Measurements from ENCODE around the gene CCDC85C. TPM values are rescaled to one million over a fixed set of nuclear protein-coding genes. Genes with fewer than 3 reads are reported as not detected.

CCDC85C gene
- total RNA-seq, 1 experiment from 2014 or later, result 35.8 TPM

GRCh38 chr14:99560922-99561683 lies 42.9 kb downstream of the CCDC85C start (continued):
- TF ChIP-seq, protein P1, sequence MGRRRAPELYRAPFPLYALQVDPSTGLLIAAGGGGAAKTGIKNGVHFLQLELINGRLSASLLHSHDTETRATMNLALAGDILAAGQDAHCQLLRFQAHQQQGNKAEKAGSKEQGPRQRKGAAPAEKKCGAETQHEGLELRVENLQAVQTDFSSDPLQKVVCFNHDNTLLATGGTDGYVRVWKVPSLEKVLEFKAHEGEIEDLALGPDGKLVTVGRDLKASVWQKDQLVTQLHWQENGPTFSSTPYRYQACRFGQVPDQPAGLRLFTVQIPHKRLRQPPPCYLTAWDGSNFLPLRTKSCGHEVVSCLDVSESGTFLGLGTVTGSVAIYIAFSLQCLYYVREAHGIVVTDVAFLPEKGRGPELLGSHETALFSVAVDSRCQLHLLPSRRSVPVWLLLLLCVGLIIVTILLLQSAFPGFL (CRISPR knock-in tag; IDR thresholded peaks at IDR 0.05; ENCODE audit: borderline replicate concordance), result no peak
- TF ChIP-seq, protein P2, sequence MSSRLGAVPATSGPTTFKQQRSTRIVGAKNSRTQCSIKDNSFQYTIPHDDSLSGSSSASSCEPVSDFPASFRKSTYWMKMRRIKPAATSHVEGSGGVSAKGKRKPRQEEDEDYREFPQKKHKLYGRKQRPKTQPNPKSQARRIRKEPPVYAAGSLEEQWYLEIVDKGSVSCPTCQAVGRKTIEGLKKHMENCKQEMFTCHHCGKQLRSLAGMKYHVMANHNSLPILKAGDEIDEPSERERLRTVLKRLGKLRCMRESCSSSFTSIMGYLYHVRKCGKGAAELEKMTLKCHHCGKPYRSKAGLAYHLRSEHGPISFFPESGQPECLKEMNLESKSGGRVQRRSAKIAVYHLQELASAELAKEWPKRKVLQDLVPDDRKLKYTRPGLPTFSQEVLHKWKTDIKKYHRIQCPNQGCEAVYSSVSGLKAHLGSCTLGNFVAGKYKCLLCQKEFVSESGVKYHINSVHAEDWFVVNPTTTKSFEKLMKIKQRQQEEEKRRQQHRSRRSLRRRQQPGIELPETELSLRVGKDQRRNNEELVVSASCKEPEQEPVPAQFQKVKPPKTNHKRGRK (CRISPR knock-in tag; IDR thresholded peaks at IDR 0.05; ENCODE audit: borderline replicate concordance), result no peak
- TF ChIP-seq OVOL2 (CRISPR knock-in tag; IDR thresholded peaks at IDR 0.05; ENCODE audit: borderline replicate concordance), result no peak

DNA sequence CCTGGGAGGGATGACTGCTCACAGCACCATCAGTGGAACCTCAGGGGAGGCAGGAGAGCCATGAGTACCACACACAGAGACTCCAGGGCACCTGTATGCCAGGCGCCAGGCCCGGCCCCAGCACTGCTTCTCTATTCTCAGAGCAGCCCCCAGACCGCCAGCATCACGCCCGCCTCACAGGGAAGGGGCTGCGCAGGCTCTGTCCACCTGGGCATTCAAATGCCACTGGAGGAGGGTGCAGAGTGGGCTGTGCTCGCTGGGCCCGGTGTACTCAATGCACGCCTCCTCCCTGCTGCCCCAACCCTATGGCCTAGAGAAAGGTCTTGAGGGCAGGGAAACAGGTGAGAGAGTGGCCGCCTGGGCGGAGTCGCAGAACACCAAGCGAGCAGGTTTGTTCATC lies 43.6 kb downstream of the CCDC85C start:
- Mint-ChIP-seq H3K4me3 (no peak overlapping the region), H3K27ac (no peak overlapping the region), H3K4me1 (peaks cover 44% of the 10 kb centered on the region), H3K9me3 (peaks cover 4% of the 10 kb centered on the region; the same call in 1 of the 2 replicates), H3K27me3 (ENCODE audit: low read depth) (no peaks in the 10 kb centered on the region), H3K36me3 (no peaks in the 10 kb centered on the region; the same call in 1 of the 2 replicates)
- no peak for TF ChIP-seq FOXP4 (CRISPR knock-in tag; IDR thresholded peaks at IDR 0.05)
- TF ChIP-seq GRHL2 (CRISPR knock-in tag; IDR thresholded peaks at IDR 0.05; ENCODE audit: insufficient replicate concordance, severe bottlenecking), result no peak
- no peak for TF ChIP-seq TEAD1 (CRISPR knock-in tag; IDR thresholded peaks at IDR 0.05)
- TF ChIP-seq, protein P1 (CRISPR knock-in tag; IDR thresholded peaks at IDR 0.05; ENCODE audit: borderline replicate concordance), result no peak
- TF ChIP-seq CDX4 (CRISPR knock-in tag; IDR thresholded peaks at IDR 0.05; ENCODE audit: borderline replicate concordance), result no peak
- no peak for TF ChIP-seq ZNF232 (CRISPR knock-in tag; IDR thresholded peaks at IDR 0.05)
- TF ChIP-seq CREM (CRISPR knock-in tag; IDR thresholded peaks at IDR 0.05), result no peak
- CTCF ChIA-PET, result no interaction called here
- POLR2A ChIA-PET, result interaction anchor here (0.8 kb wide), 1 partner anchor 15 kb away, joined by 3 read pairs; no protein-coding TSS in a partner anchor
- no peak for DNase-seq (ENCODE audit: low spot score)
- no peak for ATAC-seq

DNA sequence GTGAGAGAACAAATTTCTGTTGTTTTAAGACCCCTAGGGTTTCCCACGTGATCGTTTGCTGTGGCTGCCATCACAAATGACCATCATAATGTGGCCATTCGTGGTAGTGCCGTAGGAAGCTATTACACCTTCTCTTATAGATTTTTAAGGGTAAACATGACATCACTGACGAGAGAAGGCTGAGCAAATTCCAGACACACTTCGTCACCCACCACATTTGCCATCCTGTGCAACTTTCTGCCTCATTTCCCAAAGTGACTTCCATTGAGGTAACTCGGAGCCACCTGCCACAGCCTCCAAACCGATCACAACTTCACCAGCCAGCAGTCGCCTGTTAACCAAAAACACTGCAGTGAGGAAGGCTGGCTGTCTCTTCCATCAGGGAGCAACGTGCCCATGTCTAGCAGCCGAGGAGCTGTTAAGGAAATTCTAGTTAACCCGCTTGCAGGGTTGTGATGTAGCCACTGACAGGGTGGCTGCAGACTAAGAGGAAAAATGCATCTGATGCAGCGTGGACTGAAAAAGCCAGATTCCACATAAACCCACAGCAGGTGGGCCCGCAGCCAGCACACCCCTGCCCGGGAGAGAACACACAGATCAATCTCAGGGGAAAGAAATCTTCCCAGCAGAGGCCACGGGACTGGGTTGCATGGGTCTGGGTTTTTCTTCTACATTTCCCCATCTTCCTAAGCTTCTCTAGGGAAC lies 44.6 kb downstream of the CCDC85C start:
- peak overlapping the region; percentile 77 for H3K27ac Mint-ChIP-seq
- no peak for DNase-seq (ENCODE audit: low spot score)
- H3K27me3 Mint-ChIP-seq (ENCODE audit: low read depth), result no peaks in the 10 kb centered on the region
- peaks cover 35% of the 10 kb centered on the region for H3K4me1 Mint-ChIP-seq
- ChIA-PET CTCF (no interaction called here), POLR2A (interaction anchor here (0.8 kb wide), 1 partner anchor 16 kb away, joined by 3 read pairs; no protein-coding TSS in a partner anchor)
- no peak for ATAC-seq
- no peak overlapping the region for H3K4me3 Mint-ChIP-seq
- TF ChIP-seq JAZF1 (CRISPR knock-in tag; IDR thresholded peaks at IDR 0.05) (no peak), MXD4 (CRISPR knock-in tag; IDR thresholded peaks at IDR 0.05; ENCODE audit: borderline replicate concordance) (no peak), CREB1 (CRISPR knock-in tag; IDR thresholded peaks at IDR 0.05) (no peak), JUN (CRISPR knock-in tag; IDR thresholded peaks at IDR 0.05) (no peak), RORB (CRISPR knock-in tag; IDR thresholded peaks at IDR 0.05) (no peak)
- TF ChIP-seq, protein P3, sequence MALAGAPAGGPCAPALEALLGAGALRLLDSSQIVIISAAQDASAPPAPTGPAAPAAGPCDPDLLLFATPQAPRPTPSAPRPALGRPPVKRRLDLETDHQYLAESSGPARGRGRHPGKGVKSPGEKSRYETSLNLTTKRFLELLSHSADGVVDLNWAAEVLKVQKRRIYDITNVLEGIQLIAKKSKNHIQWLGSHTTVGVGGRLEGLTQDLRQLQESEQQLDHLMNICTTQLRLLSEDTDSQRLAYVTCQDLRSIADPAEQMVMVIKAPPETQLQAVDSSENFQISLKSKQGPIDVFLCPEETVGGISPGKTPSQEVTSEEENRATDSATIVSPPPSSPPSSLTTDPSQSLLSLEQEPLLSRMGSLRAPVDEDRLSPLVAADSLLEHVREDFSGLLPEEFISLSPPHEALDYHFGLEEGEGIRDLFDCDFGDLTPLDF (CRISPR knock-in tag; IDR thresholded peaks at IDR 0.05), result no peak
- TF ChIP-seq, protein P1 (CRISPR knock-in tag; IDR thresholded peaks at IDR 0.05; ENCODE audit: borderline replicate concordance), result no peak
- peaks cover 4% of the 10 kb centered on the region; the same call in 1 of the 2 replicates for H3K9me3 Mint-ChIP-seq
- no peaks in the 10 kb centered on the region; the same call in 1 of the 2 replicates for H3K36me3 Mint-ChIP-seq
